Measurements from ENCODE around the gene PDE11A. TPM values are rescaled to one million over a fixed set of nuclear protein-coding genes. Genes with fewer than 3 reads are reported as not detected.
A peak's percentile ranks its signal among the peaks of the same experiment; 100 is the strongest.

The PDE11A gene
- total RNA-seq, 6 experiments from 2014 or later, result 1.2 to 3.1 (median 1.4) TPM

DNA sequence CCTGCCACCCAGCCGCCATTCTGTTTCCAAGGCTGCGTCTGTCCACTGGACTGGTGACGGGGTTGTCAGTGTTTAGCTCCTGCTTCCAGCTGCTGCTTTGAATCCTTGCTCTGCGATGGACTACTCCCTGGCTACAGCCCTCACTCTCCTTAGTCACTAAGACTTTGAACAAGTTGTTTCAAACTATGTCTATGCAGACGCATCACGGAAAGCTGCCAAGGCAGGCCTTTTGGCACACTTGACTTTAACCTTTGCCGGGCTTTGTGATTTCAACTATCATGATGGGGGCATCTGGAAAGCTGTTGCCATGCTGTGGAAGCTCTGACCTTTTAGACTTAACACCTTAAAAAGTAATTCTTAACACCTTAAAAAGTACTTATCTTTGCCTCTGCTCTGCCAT lies 54.4 kb downstream of the PDE11A start:
- Mint-ChIP-seq H3K4me1 (ENCODE audit: low read depth) (peaks cover 23% of the 10 kb centered on the region), H3K9me3 (no peaks in the 10 kb centered on the region), H3K27me3 (ENCODE audit: insufficient read depth) (no peaks in the 10 kb centered on the region), H3K27ac (no peak overlapping the region), H3K36me3 (ENCODE audit: low read depth) (no peaks in the 10 kb centered on the region), H3K4me3 (no peak overlapping the region)
- no peak for DNase-seq
- TF ChIP-seq, protein P1, sequence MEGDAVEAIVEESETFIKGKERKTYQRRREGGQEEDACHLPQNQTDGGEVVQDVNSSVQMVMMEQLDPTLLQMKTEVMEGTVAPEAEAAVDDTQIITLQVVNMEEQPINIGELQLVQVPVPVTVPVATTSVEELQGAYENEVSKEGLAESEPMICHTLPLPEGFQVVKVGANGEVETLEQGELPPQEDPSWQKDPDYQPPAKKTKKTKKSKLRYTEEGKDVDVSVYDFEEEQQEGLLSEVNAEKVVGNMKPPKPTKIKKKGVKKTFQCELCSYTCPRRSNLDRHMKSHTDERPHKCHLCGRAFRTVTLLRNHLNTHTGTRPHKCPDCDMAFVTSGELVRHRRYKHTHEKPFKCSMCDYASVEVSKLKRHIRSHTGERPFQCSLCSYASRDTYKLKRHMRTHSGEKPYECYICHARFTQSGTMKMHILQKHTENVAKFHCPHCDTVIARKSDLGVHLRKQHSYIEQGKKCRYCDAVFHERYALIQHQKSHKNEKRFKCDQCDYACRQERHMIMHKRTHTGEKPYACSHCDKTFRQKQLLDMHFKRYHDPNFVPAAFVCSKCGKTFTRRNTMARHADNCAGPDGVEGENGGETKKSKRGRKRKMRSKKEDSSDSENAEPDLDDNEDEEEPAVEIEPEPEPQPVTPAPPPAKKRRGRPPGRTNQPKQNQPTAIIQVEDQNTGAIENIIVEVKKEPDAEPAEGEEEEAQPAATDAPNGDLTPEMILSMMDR (IDR thresholded peaks at IDR 0.05), result no peak

GRCh38 chr2:178016612-178017011 lies 56.0 kb downstream of the PDE11A start:
- no peaks in the 10 kb centered on the region for H3K27me3 Mint-ChIP-seq (ENCODE audit: insufficient read depth)
- no peaks in the 10 kb centered on the region for H3K36me3 Mint-ChIP-seq (ENCODE audit: low read depth)
- H3K4me3 Mint-ChIP-seq, result no peak overlapping the region
- no peaks in the 10 kb centered on the region for H3K9me3 Mint-ChIP-seq
- DNase-seq, result no peak
- peaks cover 10% of the 10 kb centered on the region for H3K4me1 Mint-ChIP-seq (ENCODE audit: low read depth)
- TF ChIP-seq, protein P1 (IDR thresholded peaks at IDR 0.05), result no peak
- H3K27ac Mint-ChIP-seq, result no peak overlapping the region

GRCh38 chr2:178012639-178013038 lies 59.9 kb downstream of the PDE11A start:
- Mint-ChIP-seq H3K36me3 (ENCODE audit: low read depth) (no peaks in the 10 kb centered on the region), H3K4me3 (no peak overlapping the region), H3K27ac (no peak overlapping the region), H3K9me3 (no peaks in the 10 kb centered on the region), H3K4me1 (ENCODE audit: low read depth) (peaks cover 32% of the 10 kb centered on the region), H3K27me3 (ENCODE audit: insufficient read depth) (no peaks in the 10 kb centered on the region)
- no peak for DNase-seq
- TF ChIP-seq, protein P1 (IDR thresholded peaks at IDR 0.05), result no peak

DNA sequence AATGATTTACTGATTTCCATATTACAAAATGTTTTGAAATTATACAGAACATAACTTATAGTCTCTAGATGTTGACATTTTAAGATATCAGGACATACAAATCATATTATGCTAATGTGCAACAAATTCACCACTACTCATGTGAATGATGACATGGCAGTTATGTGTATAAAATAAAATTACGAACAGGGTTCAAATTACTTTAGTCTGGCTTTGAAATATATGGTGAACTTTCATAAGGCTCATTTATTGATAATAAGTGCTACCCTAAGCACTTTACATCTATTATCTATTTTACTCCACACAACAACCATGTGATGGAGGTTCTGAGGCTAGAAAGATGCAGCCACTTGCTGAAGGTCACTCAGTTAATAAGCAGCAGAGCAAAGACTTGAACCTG lies 62.8 kb downstream of the PDE11A start:
- no peak for DNase-seq
- Mint-ChIP-seq H3K27me3 (ENCODE audit: insufficient read depth) (no peaks in the 10 kb centered on the region), H3K36me3 (ENCODE audit: low read depth) (no peaks in the 10 kb centered on the region), H3K4me1 (ENCODE audit: low read depth) (peaks cover 50% of the 10 kb centered on the region), H3K27ac (no peak overlapping the region), H3K4me3 (no peak overlapping the region), H3K9me3 (no peaks in the 10 kb centered on the region)
- TF ChIP-seq, protein P1 (IDR thresholded peaks at IDR 0.05), result no peak

DNA sequence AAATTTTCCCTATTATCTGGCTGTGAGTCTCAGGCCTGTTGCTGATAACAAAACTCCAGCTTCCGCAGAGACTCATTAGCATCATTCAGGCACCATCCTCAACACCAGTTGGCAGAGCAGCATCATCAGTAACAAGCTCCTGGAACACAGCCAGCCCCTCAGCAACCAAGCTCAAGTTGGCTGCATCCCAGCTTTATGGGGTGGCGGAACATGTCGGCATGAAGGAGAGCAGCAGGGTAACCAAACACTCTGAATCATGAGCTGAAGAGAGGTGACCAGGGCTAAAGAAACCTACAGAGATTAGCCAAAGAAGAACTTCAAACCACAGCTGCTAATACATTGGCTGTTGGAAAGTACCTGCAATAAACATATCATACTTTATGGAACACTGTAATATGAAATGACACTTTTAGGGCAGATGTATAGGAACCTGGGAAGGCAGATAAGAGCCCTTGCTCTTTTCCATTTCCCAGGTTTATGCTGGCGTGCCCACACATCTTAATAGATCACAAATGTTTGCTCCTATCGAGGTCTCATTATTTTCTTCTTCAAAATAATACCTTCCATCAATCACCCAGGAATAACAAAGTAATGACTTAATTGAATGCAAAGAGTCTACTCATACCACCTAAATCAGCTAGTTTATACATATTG lies 63.8 kb downstream of the PDE11A start:
- H3K9me3 Mint-ChIP-seq, result no peaks in the 10 kb centered on the region
- no peaks in the 10 kb centered on the region for H3K36me3 Mint-ChIP-seq (ENCODE audit: low read depth)
- DNase-seq, result peak; percentile 81
- no peaks in the 10 kb centered on the region for H3K27me3 Mint-ChIP-seq (ENCODE audit: insufficient read depth)
- H3K27ac Mint-ChIP-seq, result peak overlapping the region; percentile 27
- peaks cover 50% of the 10 kb centered on the region for H3K4me1 Mint-ChIP-seq (ENCODE audit: low read depth)
- peak overlapping the region; percentile 13; the same call in 1 of the 2 replicates for H3K4me3 Mint-ChIP-seq
- TF ChIP-seq, protein P1 (IDR thresholded peaks at IDR 0.05), result no peak

Measured in HFFc6 (cell line).